ENCODE measurements around the gene ROR1.

DNA sequence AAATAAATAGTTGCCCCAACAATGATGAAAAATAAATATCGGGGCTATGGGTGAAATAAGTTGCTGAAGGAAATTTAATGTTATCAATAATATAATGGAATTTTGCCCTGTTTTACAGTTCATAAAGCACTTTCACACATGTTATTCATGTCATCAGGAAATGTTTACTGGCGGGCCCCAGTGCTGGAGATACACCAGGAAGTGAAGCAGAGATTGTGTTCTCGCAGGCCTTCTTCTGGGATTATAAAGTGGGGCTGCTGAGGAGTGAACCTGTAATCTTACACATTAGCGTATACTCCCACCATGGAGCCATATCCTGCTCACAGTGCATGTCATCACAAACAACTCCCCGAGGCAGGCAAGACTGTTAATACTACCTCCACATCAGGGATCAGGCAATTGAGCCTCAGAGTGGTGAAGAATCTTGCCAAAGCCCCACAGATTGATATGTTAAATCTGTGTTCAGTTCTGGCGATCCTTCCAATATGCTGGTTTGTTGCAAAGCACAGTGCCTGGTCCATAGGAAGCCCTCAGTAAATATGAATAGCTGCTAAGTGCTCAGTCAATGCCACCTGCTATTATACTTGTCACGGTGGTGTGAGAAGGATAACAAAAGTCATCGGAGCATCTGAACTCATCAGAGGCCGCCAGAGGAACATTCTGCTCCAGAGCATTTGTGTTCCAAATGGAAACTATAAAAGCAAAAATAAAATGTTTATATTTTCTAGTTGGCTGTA lies 325.2 kb downstream of the ROR1 start:
- TF ChIP-seq, protein P1, sequence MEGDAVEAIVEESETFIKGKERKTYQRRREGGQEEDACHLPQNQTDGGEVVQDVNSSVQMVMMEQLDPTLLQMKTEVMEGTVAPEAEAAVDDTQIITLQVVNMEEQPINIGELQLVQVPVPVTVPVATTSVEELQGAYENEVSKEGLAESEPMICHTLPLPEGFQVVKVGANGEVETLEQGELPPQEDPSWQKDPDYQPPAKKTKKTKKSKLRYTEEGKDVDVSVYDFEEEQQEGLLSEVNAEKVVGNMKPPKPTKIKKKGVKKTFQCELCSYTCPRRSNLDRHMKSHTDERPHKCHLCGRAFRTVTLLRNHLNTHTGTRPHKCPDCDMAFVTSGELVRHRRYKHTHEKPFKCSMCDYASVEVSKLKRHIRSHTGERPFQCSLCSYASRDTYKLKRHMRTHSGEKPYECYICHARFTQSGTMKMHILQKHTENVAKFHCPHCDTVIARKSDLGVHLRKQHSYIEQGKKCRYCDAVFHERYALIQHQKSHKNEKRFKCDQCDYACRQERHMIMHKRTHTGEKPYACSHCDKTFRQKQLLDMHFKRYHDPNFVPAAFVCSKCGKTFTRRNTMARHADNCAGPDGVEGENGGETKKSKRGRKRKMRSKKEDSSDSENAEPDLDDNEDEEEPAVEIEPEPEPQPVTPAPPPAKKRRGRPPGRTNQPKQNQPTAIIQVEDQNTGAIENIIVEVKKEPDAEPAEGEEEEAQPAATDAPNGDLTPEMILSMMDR (IDR thresholded peaks at IDR 0.05): no peak
- no peak for TF ChIP-seq POLR2AphosphoS5 (IDR thresholded peaks at IDR 0.05)
- no peak for TF ChIP-seq POLR2A (IDR thresholded peaks at IDR 0.05)
